Keratinocyte (primary cell): ENCODE results near the gene TTC28. TPM values are rescaled to one million over a fixed set of nuclear protein-coding genes. Genes with fewer than 3 reads are reported as not detected.

Source experiments
- DNase-seq: peaks from one replicate; pipeline ENCODE4 v3.0.0-alpha.2; 2011; ENCODE audit warnings: low read depth, missing footprints, low spot score
- FAIRE-seq: peaks from 2 replicates; lab custom pipeline; 2011; peaks lifted over from hg19 to GRCh38; lab: Jason Lieb, UNC
- H2AFZ ChIP-seq: 2 replicates; pipeline ENCODE4 v1.6.0; 2012; ENCODE audit warnings: low read length, control low read depth, inconsistent platforms; ENCODE audit not compliant: control insufficient read depth
- H3K27ac ChIP-seq: 2 replicates; pipeline ENCODE4 v1.5.1; 2011; ENCODE audit warnings: low read length; ENCODE audit not compliant: control insufficient read depth, insufficient read depth
- H3K27me3 ChIP-seq: 3 replicates; pipeline ENCODE4 v1.6.0; 2011; ENCODE audit warnings: low read length; ENCODE audit not compliant: control insufficient read depth, insufficient read depth; ENCODE audit errors: extremely low read depth
- H3K36me3 ChIP-seq, 2 experiments: 2 replicates in 1 of 2; 3 replicates in 1 of 2; pipeline ENCODE4 v1.5.1; 2011; ENCODE audit warnings: low read length in 2 of 2, mild to moderate bottlenecking in 1 of 2; ENCODE audit not compliant: control insufficient read depth in 2 of 2, insufficient read depth in 2 of 2; ENCODE audit errors: extremely low read depth in 1 of 2
- H3K4me1 ChIP-seq: 3 replicates; pipeline ENCODE4 v1.5.1; 2011; ENCODE audit warnings: low read length; ENCODE audit not compliant: control insufficient read depth, insufficient read depth; ENCODE audit errors: extremely low read depth
- H3K4me2 ChIP-seq: 3 replicates; pipeline ENCODE4 v1.6.0; 2011; ENCODE audit warnings: low read depth, low read length; ENCODE audit not compliant: control insufficient read depth, insufficient read depth; ENCODE audit errors: extremely low read depth
- H3K4me3 ChIP-seq, 3 experiments: fragments of 200-600 bp in 1 of 3; sonication (generic) in 1 of 3; 2 replicates in 2 of 3; 3 replicates in 1 of 3; pipeline ENCODE4 v1.5.1; 2011 to 2016; ENCODE audit warnings: low read length in 3 of 3, mild to moderate bottlenecking in 3 of 3, control low read depth in 2 of 3, inconsistent platforms in 1 of 3, low read depth in 1 of 3, mixed read lengths in 1 of 3, mixed run types in 1 of 3, moderate library complexity in 1 of 3; ENCODE audit not compliant: control insufficient read depth in 2 of 3, insufficient read depth in 2 of 3; ENCODE audit errors: extremely low read depth in 1 of 3
- H3K79me2 ChIP-seq: 2 replicates; pipeline ENCODE4 v1.6.0; 2012; ENCODE audit warnings: low read length; ENCODE audit not compliant: control insufficient read depth, insufficient read depth
- H3K9ac ChIP-seq: 3 replicates; pipeline ENCODE4 v1.6.0; 2011; ENCODE audit warnings: low read length; ENCODE audit not compliant: control insufficient read depth, insufficient read depth; ENCODE audit errors: extremely low read depth
- H3K9me1 ChIP-seq: 3 replicates; pipeline ENCODE4 v1.6.0; 2011; ENCODE audit warnings: low read length; ENCODE audit not compliant: control insufficient read depth, insufficient read depth; ENCODE audit errors: extremely low read depth
- H3K9me3 ChIP-seq: 2 replicates; pipeline ENCODE4 v1.5.1; 2012; ENCODE audit warnings: low read depth, low read length; ENCODE audit not compliant: control insufficient read depth
- H4K20me1 ChIP-seq: 3 replicates; pipeline ENCODE4 v1.6.0; 2011; ENCODE audit warnings: low read length; ENCODE audit not compliant: control insufficient read depth, insufficient read depth; ENCODE audit errors: extremely low read depth
- CTCF ChIP-seq, 3 experiments: IDR thresholded peaks in 1 of 3; conservative IDR thresholded peaks in 1 of 3; optimal IDR thresholded peaks in 1 of 3; 2 replicates in 2 of 3; 3 replicates in 1 of 3; pipeline versions ENCODE3 to v1.5.1; 2011; ENCODE audit warnings: low read length in 3 of 3, mild to moderate bottlenecking in 3 of 3, moderate library complexity in 2 of 3, control low read depth in 1 of 3, inconsistent platforms in 1 of 3; ENCODE audit not compliant: insufficient read depth in 2 of 3; ENCODE audit errors: extremely low read depth in 1 of 3
- EZH2 ChIP-seq: IDR thresholded peaks from one replicate; pipeline ENCODE4 v1.6.1; 2012; ENCODE audit warnings: inconsistent platforms, mild to moderate bottlenecking, low read length, moderate library complexity
- dilution Hi-C: fragments of 300-500 bp; cut with MboI; formaldehyde crosslinking; loops from one replicate; pipeline ENCODE4 v1.7.0; 2020; ENCODE audit warnings: low sequenced_read_pairs; ENCODE audit not compliant: extremely low pct_ligation_motif_present
- polyA plus RNA-seq, 5 experiments: library from polyadenylated mRNA; depleted of rRNA in 3 of 5; stranded (reverse) in 3 of 5; stranded (forward) in 1 of 5; unstranded in 1 of 5; fragments of >200 nt; gene quantifications; 1 replicate in 1 of 5; 2 replicates in 3 of 5; 3 replicates in 1 of 5; pipeline versions ENCODE4 v1.2.1 to v1.2.3, GENCODE V29; 2011 to 2012; ENCODE audit warnings: missing spikeins in 2 of 5, low read depth in 1 of 5, low replicate concordance in 1 of 5

The TTC28 gene
- polyA plus RNA-seq, 1 donor (not counting 4 experiments of a cell fraction or from before 2014, with no cell fraction given): 0.66 TPM

GRCh38 chr22:28068826-28069225, 610.8 kb downstream of the TTC28 start:
- no peak for FAIRE-seq
- H3K36me3 ChIP-seq: no peaks in the 10 kb centered on the region
- no peaks in the 10 kb centered on the region for H3K9me3 ChIP-seq
- H3K79me2 ChIP-seq: no peaks in the 10 kb centered on the region
- H3K27me3 ChIP-seq: no peaks in the 10 kb centered on the region
- H3K9ac ChIP-seq: no peak overlapping the region
- H3K9me1 ChIP-seq: no peaks in the 10 kb centered on the region
- no peaks in the 10 kb centered on the region for H3K4me1 ChIP-seq
- no peak overlapping the region for H2AFZ ChIP-seq
- no peaks in the 10 kb centered on the region for H4K20me1 ChIP-seq
- DNase-seq: no peak
- TF ChIP-seq EZH2 (no peak), CTCF (optimal IDR thresholded peaks at IDR 0.05 in 1 of 3, IDR thresholded peaks at IDR 0.05 in 1 of 3, conservative IDR thresholded peaks at IDR 0.05 in 1 of 3; ENCODE audit: extremely low read depth in 1 of 3, insufficient read depth in 2 of 3, low read length in 3 of 3) (no peak)
- H3K4me2 ChIP-seq: no peak overlapping the region
- H3K4me3 ChIP-seq: no peak overlapping the region
- dilution Hi-C loops: no loop called here
- H3K27ac ChIP-seq: no peak overlapping the region

- FAIRE-seq: no peak
- TF ChIP-seq CTCF (optimal IDR thresholded peaks at IDR 0.05 in 1 of 3, IDR thresholded peaks at IDR 0.05 in 1 of 3, conservative IDR thresholded peaks at IDR 0.05 in 1 of 3; ENCODE audit: extremely low read depth in 1 of 3, insufficient read depth in 2 of 3, low read length in 3 of 3): no peak
- TF ChIP-seq EZH2: no peak
- Histone ChIP-seq H3K36me3 (no peaks in the 10 kb centered on the region), H3K27me3 (no peaks in the 10 kb centered on the region), H3K9ac (no peak overlapping the region), H3K9me1 (no peaks in the 10 kb centered on the region), H3K79me2 (no peaks in the 10 kb centered on the region), H3K9me3 (no peaks in the 10 kb centered on the region), H3K4me2 (no peak overlapping the region), H3K27ac (no peak overlapping the region), H3K4me3 (no peak overlapping the region), H4K20me1 (no peaks in the 10 kb centered on the region), H3K4me1 (no peaks in the 10 kb centered on the region), H2AFZ (no peak overlapping the region)
- dilution Hi-C loops: no loop called here
- DNase-seq: no peak
Measured at GRCh38 chr22:28064920-28065319, 614.7 kb downstream of the TTC28 start.
